Measurements from ENCODE around the gene PLD1. TPM values are rescaled to one million over a fixed set of nuclear protein-coding genes. Genes with fewer than 3 reads are reported as not detected.
"Not testable (repeated sequence)": the region's sequence is repeated elsewhere in the genome, so short reads cannot be mapped to it uniquely, and the experiment has no call there.

PLD1 gene
- total RNA-seq, 2 donors from 2014 or later = 9.5 to 15.9 TPM

GRCh38 chr3:171748064-171748924 lies 62.0 kb downstream of the PLD1 start:
- Histone ChIP-seq H3K4me3 (ENCODE audit: low read length) (no peak overlapping the region), H3K27ac (ENCODE audit: low read depth, low read length) (no peak overlapping the region), H3K27me3 (ENCODE audit: control insufficient read depth, insufficient read depth, low read length, poor library complexity, severe bottlenecking) (no peaks in the 10 kb centered on the region), H3K9me3 (ENCODE audit: control insufficient read depth, low read length) (peaks cover 6% of the 10 kb centered on the region), H3K4me1 (ENCODE audit: control insufficient read depth, insufficient read depth, low read length) (no peaks in the 10 kb centered on the region), H3K36me3 (ENCODE audit: control insufficient read depth, insufficient read depth, low read length) (no peaks in the 10 kb centered on the region), H3K9ac (ENCODE audit: extremely low read depth, low read length, poor library complexity, severe bottlenecking) (no peak overlapping the region)
- no peak for DNase-seq
- no peak overlapping the region for H3K27ac Mint-ChIP-seq
- no peak for TF ChIP-seq CTCF (conservative IDR thresholded peaks at IDR 0.05)
- 64 to 81% methylated on average over 3 to 7 of the region's 7 CpGs for WGBS, 2 experiments (ENCODE audit: insufficient coverage in 1 of 2, insufficient read length in 1 of 2)
- H3K27me3 Mint-ChIP-seq (ENCODE audit: insufficient read depth) = no peaks in the 10 kb centered on the region
- H3K4me1 Mint-ChIP-seq = no peaks in the 10 kb centered on the region
- peaks cover 4% of the 10 kb centered on the region for H3K36me3 Mint-ChIP-seq (ENCODE audit: low read depth)
- H3K9me3 Mint-ChIP-seq = peaks cover 22% of the 10 kb centered on the region
- no peak overlapping the region for H3K4me3 Mint-ChIP-seq

GRCh38 chr3:171747223-171747920 lies 62.9 kb downstream of the PLD1 start:
- H3K4me1 ChIP-seq (ENCODE audit: control insufficient read depth, insufficient read depth, low read length) = no peaks in the 10 kb centered on the region
- H3K4me3 ChIP-seq (ENCODE audit: low read length) = no peak overlapping the region
- no peak for TF ChIP-seq CTCF (conservative IDR thresholded peaks at IDR 0.05)
- H3K36me3 Mint-ChIP-seq (ENCODE audit: low read depth) = peaks cover 4% of the 10 kb centered on the region
- H3K9me3 Mint-ChIP-seq = peaks cover 22% of the 10 kb centered on the region
- H3K27ac Mint-ChIP-seq = peak overlapping the region; percentile 44
- no peak overlapping the region for H3K9ac ChIP-seq (ENCODE audit: extremely low read depth, low read length, poor library complexity, severe bottlenecking)
- no peak for DNase-seq
- H3K27me3 Mint-ChIP-seq (ENCODE audit: insufficient read depth) = no peaks in the 10 kb centered on the region
- H3K4me3 Mint-ChIP-seq = no peak overlapping the region
- H3K27me3 ChIP-seq (ENCODE audit: control insufficient read depth, insufficient read depth, low read length, poor library complexity, severe bottlenecking) = no peaks in the 10 kb centered on the region
- H3K4me1 Mint-ChIP-seq = no peaks in the 10 kb centered on the region
- no peaks in the 10 kb centered on the region for H3K36me3 ChIP-seq (ENCODE audit: control insufficient read depth, insufficient read depth, low read length)
- no peak overlapping the region for H3K27ac ChIP-seq (ENCODE audit: low read depth, low read length)
- 99 to 100% methylated on average over 1 to 2 of the region's 2 CpGs for WGBS, 2 experiments (ENCODE audit: insufficient coverage in 1 of 2, insufficient read length in 1 of 2)
- peaks cover 6% of the 10 kb centered on the region for H3K9me3 ChIP-seq (ENCODE audit: control insufficient read depth, low read length)

GRCh38 chr3:171746320-171747222 lies 63.7 kb downstream of the PLD1 start:
- not testable (repeated sequence) for H3K4me3 Mint-ChIP-seq; H3K27me3 Mint-ChIP-seq (ENCODE audit: insufficient read depth); H3K27me3 ChIP-seq (ENCODE audit: control insufficient read depth, insufficient read depth, low read length, poor library complexity, severe bottlenecking); DNase-seq; H3K4me1 ChIP-seq (ENCODE audit: control insufficient read depth, insufficient read depth, low read length); H3K9ac ChIP-seq (ENCODE audit: extremely low read depth, low read length, poor library complexity, severe bottlenecking); H3K4me3 ChIP-seq (ENCODE audit: low read length); H3K4me1 Mint-ChIP-seq; H3K27ac ChIP-seq (ENCODE audit: low read depth, low read length); H3K9me3 ChIP-seq (ENCODE audit: control insufficient read depth, low read length); H3K36me3 ChIP-seq (ENCODE audit: control insufficient read depth, insufficient read depth, low read length); H3K36me3 Mint-ChIP-seq (ENCODE audit: low read depth)
- H3K9me3 Mint-ChIP-seq = peaks cover 22% of the 10 kb centered on the region
- H3K27ac Mint-ChIP-seq = peak overlapping the region; percentile 44
- WGBS, 2 experiments (ENCODE audit: insufficient coverage in 1 of 2, insufficient read length in 1 of 2) = 93 to 94% methylated on average over 9 to 11 of the region's 11 CpGs

All from endodermal cell (in vitro differentiated cells).